MM.1S (cell line): Measurements from ENCODE around the gene CENPK.

Experiments
- DNase-seq: peaks from one replicate; pipeline ENCODE4 v3.0.0-alpha.2; 2015
- H2AFZ ChIP-seq: fragments of 300-600 bp; sonication (generic); 2 replicates; pipeline ENCODE4 v1.6.0; 2016; ENCODE audit warnings: antibody characterized with exemption, low read length
- H3F3A ChIP-seq: fragments of 300-600 bp; sonication (generic); 2 replicates; pipeline ENCODE4 v1.6.1; 2016; ENCODE audit warnings: mild to moderate bottlenecking, antibody characterized with exemption, low read length, moderate library complexity, mixed read lengths; ENCODE audit not compliant: insufficient read depth
- H3K27ac ChIP-seq: fragments of 300-600 bp; sonication (generic); 2 replicates; pipeline ENCODE4 v1.5.1; 2016; ENCODE audit warnings: mild to moderate bottlenecking, low read length
- H3K27me3 ChIP-seq: fragments of 300-600 bp; sonication (generic); replicated peaks from 2 replicates; pipeline ENCODE4 v1.6.0; 2016; ENCODE audit warnings: low read length; ENCODE audit not compliant: insufficient read depth
- H3K36me3 ChIP-seq: fragments of 300-600 bp; sonication (generic); replicated peaks from 2 replicates; pipeline ENCODE4 v1.6.1; 2016; ENCODE audit warnings: mild to moderate bottlenecking, low read length, mixed read lengths; ENCODE audit not compliant: insufficient read depth
- H3K4me1 ChIP-seq: fragments of 300-600 bp; sonication (generic); 2 replicates; pipeline ENCODE4 v1.6.1; 2016; ENCODE audit warnings: low read length, mixed read lengths
- H3K4me2 ChIP-seq: fragments of 300-600 bp; sonication (generic); 2 replicates; pipeline ENCODE4 v1.6.0; 2016; ENCODE audit warnings: low read depth, low read length
- H3K4me3 ChIP-seq: fragments of 300-600 bp; sonication (generic); 2 replicates; pipeline ENCODE4 v1.5.1; 2016; ENCODE audit warnings: low read length, mixed read lengths
- H3K79me2 ChIP-seq: fragments of 300-600 bp; sonication (generic); 2 replicates; pipeline ENCODE4 v1.6.1; 2016; ENCODE audit warnings: mixed run types, low read length, mixed read lengths
- H3K9ac ChIP-seq: fragments of 300-600 bp; sonication (generic); 2 replicates; pipeline ENCODE4 v1.6.1; 2016; ENCODE audit warnings: low read length, mixed read lengths
- H3K9me2 ChIP-seq: fragments of 300-600 bp; sonication (generic); replicated peaks from 2 replicates; pipeline ENCODE4 v1.6.1; 2016; ENCODE audit warnings: mild to moderate bottlenecking, low read length, mixed read lengths; ENCODE audit not compliant: insufficient read depth
- H3K9me3 ChIP-seq: fragments of 300-600 bp; sonication (generic); replicated peaks from 2 replicates; pipeline ENCODE4 v1.6.1; 2016; ENCODE audit warnings: mild to moderate bottlenecking, low read length, mixed read lengths; ENCODE audit not compliant: insufficient read depth
- H4K20me1 ChIP-seq: fragments of 300-600 bp; sonication (generic); 2 replicates; pipeline ENCODE4 v1.6.1; 2016; ENCODE audit warnings: mild to moderate bottlenecking, low read length, moderate library complexity, mixed read lengths; ENCODE audit not compliant: insufficient read depth
- EZH2 ChIP-seq: fragments of 300-600 bp; sonication (generic); optimal IDR thresholded peaks from 2 replicates; pipeline ENCODE3; 2017; ENCODE audit warnings: low read depth, mild to moderate bottlenecking, antibody characterized with exemption, low read length, mixed read lengths
- EZH2phosphoT487 ChIP-seq: fragments of 300-600 bp; sonication (generic); IDR thresholded peaks from 2 replicates; pipeline ENCODE4 v1.6.1; 2018; ENCODE audit warnings: antibody characterized with exemption, low read length
- TF ChIP-seq, protein P1 (sequence below): fragments of 300-600 bp; sonication (generic); IDR thresholded peaks from 2 replicates; pipeline ENCODE4 v1.5.1; 2016; ENCODE audit warnings: antibody characterized with exemption, low read length, mixed read lengths

CENPK gene

DNA sequence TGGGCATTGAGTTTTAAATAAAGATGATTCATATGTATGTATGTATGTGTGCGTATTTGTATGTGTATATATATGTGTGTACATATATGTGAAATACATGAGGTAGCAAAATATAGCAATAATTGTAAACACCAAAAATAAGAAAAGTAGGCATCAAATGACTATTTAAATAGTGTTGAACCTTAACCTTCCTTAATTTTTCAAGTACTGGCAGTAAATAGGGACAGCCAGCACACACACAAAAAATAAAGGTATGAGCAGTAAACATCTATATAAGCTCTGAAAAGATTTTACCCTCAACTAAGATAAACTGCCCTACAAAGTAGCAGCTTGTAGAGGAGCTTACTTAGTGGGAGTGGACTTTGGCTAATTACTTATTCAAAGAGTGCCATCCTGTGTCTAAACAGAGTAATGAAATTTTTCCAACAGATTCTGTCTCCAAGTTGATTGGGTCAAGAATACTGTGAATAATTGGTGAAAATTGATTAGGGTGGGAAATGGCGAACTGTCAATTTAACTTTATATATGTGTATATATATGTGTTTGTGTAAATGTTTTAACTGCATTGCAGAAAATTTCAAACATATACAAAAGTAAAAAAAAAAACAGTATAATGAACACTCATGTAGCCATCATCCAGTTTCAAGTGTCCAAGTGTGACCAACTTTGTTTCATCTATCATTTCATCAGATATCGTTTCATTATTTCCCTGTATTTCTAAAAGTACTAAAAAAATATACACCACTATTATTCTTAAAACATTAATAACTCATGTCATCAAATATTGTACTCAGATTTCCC lies 79.2 kb downstream of the CENPK start:
- H3K36me3 ChIP-seq: no peaks in the 10 kb centered on the region
- H3K27me3 ChIP-seq: no peaks in the 10 kb centered on the region
- no peak overlapping the region for H3K9ac ChIP-seq
- peak overlapping the region; percentile 83 for H3K4me2 ChIP-seq
- H3K9me3 ChIP-seq: no peaks in the 10 kb centered on the region
- H3K4me3 ChIP-seq: peak overlapping the region; percentile 75
- no peak overlapping the region for H3K27ac ChIP-seq
- peak; percentile 68 for DNase-seq
- no peaks in the 10 kb centered on the region for H4K20me1 ChIP-seq
- peaks cover 6% of the 10 kb centered on the region; the same call in 1 of the 2 replicates for H3K4me1 ChIP-seq
- H3K79me2 ChIP-seq: no peaks in the 10 kb centered on the region
- TF ChIP-seq, protein P1, sequence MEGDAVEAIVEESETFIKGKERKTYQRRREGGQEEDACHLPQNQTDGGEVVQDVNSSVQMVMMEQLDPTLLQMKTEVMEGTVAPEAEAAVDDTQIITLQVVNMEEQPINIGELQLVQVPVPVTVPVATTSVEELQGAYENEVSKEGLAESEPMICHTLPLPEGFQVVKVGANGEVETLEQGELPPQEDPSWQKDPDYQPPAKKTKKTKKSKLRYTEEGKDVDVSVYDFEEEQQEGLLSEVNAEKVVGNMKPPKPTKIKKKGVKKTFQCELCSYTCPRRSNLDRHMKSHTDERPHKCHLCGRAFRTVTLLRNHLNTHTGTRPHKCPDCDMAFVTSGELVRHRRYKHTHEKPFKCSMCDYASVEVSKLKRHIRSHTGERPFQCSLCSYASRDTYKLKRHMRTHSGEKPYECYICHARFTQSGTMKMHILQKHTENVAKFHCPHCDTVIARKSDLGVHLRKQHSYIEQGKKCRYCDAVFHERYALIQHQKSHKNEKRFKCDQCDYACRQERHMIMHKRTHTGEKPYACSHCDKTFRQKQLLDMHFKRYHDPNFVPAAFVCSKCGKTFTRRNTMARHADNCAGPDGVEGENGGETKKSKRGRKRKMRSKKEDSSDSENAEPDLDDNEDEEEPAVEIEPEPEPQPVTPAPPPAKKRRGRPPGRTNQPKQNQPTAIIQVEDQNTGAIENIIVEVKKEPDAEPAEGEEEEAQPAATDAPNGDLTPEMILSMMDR: peak; percentile 60
- no peak for TF ChIP-seq EZH2
- H3K9me2 ChIP-seq: no peaks in the 10 kb centered on the region
- peaks cover 4% of the 10 kb centered on the region; the same call in 1 of the 2 replicates for H3F3A ChIP-seq
- H2AFZ ChIP-seq: peak overlapping the region; percentile 56; the same call in 1 of the 2 replicates

DNA sequence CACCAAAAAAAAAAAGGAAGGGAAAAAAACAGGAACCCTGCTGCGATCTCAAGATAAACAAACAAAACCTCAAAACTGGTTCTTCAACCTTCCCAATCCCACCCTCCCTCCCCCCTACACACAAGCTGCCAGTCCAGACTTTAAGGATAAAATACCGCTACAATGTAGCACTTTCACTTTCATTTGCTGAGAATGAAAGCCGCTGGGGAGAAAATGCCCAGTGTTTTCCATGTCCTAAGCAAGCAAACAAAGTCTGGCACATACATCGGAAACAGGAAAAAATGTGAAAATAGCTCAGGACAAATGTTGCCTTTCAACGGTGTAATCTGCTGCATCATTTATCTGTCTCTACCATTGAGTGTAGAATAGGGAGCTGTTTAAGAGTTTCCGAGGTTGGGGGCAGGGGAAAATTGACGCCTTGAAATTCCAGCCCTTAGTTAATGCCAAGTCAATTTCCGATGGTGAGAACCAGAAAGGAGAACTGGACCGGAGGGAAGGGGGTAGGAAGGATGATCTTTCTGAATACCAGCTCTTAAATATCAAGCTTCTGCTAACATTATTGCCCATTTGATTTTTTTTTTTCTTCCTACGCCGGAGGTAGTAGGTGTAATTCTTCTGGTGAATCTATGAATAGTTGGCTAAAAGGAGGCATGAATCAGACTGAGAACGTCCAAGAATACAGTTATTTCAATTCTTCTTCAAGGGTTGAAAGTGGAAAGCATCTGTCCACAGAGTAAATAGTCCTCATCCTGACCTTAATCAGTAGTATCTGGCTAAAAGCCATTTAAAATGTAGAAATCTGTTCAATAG lies 80.0 kb downstream of the CENPK start:
- peak overlapping the region; percentile 56 for H2AFZ ChIP-seq
- H3K27ac ChIP-seq: no peak overlapping the region
- no peaks in the 10 kb centered on the region for H3K9me2 ChIP-seq
- H3K9me3 ChIP-seq: no peaks in the 10 kb centered on the region
- peaks cover 4% of the 10 kb centered on the region; the same call in 1 of the 2 replicates for H3F3A ChIP-seq
- H3K27me3 ChIP-seq: no peaks in the 10 kb centered on the region
- TF ChIP-seq, protein P1: no peak
- TF ChIP-seq EZH2 (no peak), EZH2phosphoT487 (no peak)
- H3K36me3 ChIP-seq: no peaks in the 10 kb centered on the region
- H3K79me2 ChIP-seq: no peaks in the 10 kb centered on the region
- H3K4me1 ChIP-seq: peaks cover 6% of the 10 kb centered on the region; the same call in 1 of the 2 replicates
- DNase-seq: no peak
- H4K20me1 ChIP-seq: no peaks in the 10 kb centered on the region
- peak overlapping the region; percentile 89 for H3K4me2 ChIP-seq
- peak overlapping the region; percentile 75 for H3K4me3 ChIP-seq
- H3K9ac ChIP-seq: 0 out of 2 replicates have a peak overlapping the region, but pooled peaks have one; percentile 4

DNA sequence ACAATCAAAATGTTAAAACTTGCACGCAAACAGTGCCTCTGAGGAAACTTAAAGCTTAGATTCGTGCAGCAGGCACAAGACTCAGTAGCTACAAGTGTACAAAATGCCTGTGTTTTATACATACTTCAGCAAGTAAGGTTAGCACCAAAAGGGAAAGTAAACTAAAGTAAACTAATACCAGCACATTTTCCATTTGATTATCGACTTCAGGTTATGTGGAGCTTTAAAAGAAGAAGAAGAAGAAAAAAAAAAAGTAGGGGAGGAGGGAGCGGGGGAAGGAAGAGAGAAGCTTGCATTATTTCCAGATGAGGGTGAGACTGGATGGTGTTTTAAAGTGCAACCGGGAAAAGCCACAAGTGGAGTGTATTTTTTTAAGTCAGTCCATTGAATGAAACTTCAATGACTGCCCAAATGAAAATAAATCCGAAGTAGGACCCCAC lies 80.7 kb downstream of the CENPK start:
- DNase-seq: peak; percentile 27
- TF ChIP-seq, protein P1: no peak
- TF ChIP-seq EZH2phosphoT487 (no peak), EZH2 (no peak)
- Histone ChIP-seq H3K4me3 (peak overlapping the region; percentile 75), H3K4me2 (peak overlapping the region; percentile 89), H3K9ac (peak overlapping the region; percentile 31; the same call in 1 of the 2 replicates), H3K27ac (no peak overlapping the region), H3K27me3 (no peaks in the 10 kb centered on the region), H2AFZ (peak overlapping the region; percentile 93), H3K9me2 (no peaks in the 10 kb centered on the region), H3F3A (peaks cover 4% of the 10 kb centered on the region; the same call in 1 of the 2 replicates), H3K36me3 (no peaks in the 10 kb centered on the region), H3K9me3 (no peaks in the 10 kb centered on the region), H3K4me1 (peaks cover 6% of the 10 kb centered on the region; the same call in 1 of the 2 replicates), H3K79me2 (no peaks in the 10 kb centered on the region), H4K20me1 (no peaks in the 10 kb centered on the region)
